UCSD-AML1 (cell line): ENCODE measurements around the gene SCNN1B.
"Not testable (repeated sequence)": the region's sequence is repeated elsewhere in the genome, so short reads cannot be mapped to it uniquely, and the experiment has no call there.

Experiments used
- DNase-seq: peaks from one replicate; lab custom pipeline; 2025; ENCODE audit not compliant: unreplicated experiment; lab: John Stamatoyannopoulos, UW

Gene SCNN1B

DNA sequence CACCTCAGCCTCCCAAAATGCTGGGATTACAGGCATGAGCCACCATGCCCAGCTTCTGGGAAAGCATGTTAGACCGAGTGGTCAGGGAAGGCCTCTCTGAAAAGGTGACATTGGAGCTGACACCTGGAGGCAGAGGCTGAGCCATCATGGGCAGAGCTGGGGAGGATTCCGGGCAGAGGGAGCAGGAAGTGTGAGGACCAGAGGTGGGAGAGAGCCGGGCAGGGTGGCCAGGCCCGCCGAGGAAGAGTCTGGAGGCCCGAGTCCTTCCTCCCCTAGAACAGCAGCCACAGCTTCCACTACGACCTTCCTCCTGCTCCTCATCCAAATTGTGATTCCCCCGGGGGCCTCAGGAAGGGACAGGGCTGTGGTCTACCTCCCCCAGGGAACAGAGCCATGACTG lies 76.2 kb downstream of the SCNN1B start:
- DNase-seq = no peak

DNA sequence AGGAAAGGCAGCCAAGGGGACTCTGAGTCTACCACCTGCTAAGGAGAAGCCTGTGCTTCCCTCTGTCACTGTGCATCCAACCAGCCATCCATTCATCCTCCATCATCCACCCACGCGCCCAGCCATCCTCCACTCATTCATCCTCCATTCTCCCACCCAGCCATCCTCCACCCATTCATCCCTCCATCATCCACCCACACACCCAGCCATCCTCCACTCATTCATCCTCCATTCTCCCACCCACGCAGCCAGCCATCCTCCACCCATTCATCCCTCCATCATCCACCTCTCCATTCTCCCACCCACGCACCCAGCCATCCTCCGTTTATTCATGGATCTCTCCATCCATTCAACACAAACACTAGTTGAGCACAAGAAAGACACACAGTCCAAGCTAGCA lies 76.8 kb downstream of the SCNN1B start:
- no peak for DNase-seq

DNA sequence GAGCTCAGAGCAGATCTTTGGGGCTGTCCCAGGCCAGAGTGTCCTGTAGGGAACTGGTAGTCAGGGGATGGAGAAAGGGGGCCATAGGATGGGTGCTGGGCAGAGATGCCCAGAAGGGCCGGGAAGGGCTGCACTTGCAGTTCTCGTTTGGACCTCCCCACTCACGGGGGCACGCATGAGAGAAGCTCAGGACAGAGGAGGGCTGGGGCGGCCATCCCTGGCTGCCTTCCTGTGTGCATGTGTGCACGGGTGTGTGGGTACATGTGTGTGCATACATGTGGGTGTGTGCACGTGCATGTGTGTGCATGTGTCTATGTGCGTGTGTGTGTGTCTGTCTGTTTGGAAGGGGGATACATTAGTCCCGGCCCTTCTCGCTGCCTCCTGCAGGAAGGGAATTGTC lies 77.6 kb downstream of the SCNN1B start:
- no peak for DNase-seq

DNA sequence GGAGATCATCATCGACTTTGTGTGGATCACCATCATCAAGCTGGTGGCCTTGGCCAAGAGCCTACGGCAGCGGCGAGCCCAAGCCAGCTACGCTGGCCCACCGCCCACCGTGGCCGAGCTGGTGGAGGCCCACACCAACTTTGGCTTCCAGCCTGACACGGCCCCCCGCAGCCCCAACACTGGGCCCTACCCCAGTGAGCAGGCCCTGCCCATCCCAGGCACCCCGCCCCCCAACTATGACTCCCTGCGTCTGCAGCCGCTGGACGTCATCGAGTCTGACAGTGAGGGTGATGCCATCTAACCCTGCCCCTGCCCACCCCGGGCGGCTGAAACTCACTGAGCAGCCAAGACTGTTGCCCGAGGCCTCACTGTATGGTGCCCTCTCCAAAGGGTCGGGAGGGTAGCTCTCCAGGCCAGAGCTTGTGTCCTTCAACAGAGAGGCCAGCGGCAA lies 78.4 kb downstream of the SCNN1B start:
- DNase-seq = no peak

DNA sequence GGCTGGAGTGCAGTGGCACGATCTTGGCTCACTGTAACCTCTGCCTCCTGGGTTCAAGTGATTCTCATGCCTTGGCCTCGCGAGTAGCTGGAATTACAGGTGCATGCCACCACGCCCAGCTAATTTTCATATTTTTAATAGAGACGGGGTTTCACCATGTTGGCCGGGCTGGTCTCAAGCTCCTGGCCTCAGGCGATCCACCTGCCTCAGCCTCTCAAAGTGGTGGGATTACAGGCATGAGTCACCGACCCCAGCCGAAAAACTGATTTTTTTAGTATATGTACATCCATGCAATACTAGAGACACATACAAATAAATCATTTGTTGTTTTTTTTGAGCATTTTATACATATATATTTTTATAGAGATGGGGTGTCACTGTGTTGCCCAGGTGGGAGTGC lies 79.6 kb downstream of the SCNN1B start:
- not testable (repeated sequence) for DNase-seq

DNA sequence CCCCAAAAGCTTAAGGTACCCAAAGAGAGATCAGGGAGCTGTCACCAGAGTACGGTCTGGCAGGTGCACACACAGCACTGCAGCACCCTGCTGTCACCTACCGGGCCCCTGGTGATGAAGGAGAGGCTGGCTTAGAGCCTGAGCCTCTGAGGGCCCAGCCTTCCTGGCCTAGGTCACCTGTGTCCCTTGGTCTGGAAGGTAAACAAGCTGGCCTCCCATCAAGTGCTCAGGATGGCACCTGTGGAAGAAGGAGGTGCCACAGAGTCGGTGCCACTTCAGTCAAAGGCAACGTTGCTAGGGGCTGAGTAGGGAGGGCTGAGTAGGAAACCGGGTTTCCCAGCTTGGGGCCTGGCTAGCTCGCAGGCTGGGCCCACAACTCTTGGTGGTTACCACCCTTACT lies 80.2 kb downstream of the SCNN1B start:
- DNase-seq = no peak

DNA sequence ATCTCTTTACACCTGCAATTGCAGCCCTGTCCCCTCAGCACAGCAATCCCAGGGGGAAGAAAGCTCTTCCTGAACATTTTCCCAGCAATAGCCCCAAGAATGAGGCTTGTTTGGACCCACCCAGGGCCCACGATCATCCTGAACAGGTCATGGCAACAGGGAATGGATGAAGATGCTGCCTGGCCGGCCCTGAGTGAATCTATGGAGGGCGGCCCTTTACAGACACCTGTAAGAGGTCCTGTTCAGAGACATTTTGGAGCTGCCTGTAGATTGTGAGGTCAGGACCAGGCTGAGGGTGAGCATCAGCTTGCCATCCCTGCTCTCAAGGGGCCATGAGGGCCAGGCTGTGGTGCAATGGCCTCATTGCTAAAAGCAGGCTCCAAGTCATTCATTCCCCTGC lies 81.8 kb downstream of the SCNN1B start:
- DNase-seq = no peak

DNA sequence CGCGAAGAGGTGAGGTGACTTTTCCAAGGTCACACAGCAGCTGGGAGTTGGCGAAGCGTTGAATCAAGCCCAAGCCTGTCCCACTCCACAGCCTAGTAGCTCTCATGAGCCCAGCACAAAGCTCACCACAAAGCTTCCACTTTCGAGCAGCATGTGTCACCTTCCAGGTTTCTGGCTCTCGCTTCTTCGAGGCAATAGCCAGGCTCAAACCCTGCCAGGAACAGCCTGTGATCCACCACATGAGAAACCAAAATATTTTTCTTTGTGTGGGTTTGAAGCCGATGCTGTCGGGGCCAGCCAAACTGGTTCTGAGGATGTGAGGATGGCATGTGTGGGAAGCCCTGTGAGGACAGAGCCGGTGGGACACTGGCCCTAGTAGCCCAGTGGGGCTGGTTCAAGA lies 82.8 kb downstream of the SCNN1B start:
- no peak for DNase-seq

DNA sequence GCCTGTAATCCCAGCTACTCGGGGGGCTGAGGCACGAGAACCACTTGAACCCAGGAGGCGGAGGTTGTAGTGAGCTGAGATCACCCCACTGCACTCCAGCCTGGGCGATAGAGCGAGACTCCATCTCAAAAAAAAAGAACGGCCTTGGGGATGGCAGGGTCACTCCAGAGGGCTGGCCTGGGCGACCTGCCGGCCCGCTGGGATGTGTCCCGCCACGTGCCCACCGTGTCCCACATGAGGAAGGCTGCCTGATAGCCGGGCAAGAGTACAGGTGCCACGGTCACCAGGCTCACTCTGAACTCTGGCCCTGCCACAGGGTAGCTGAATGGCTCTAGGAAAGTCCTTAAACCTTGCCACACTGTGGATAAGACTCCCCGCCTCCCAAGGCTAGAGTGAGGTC lies 83.3 kb downstream of the SCNN1B start:
- no peak for DNase-seq

DNA sequence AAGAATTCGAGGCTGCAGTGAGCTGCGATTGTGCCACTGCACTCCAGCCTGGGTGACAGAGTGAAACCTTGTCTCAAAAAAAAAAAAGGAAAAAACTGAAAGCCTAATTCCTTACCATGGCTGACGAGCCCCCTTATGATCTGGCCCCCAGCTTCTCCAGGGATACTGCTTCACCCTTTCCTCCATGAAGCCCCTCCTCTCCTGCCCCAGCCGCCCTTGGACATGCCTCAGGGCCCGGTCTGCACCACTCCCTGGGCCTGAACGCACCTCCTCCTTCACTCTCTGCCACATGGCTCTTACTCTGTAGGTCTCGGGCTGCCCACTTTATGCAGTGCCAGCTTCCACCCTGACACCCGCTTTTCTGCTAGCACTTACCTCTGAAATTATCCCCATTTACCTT lies 85.6 kb downstream of the SCNN1B start:
- no peak for DNase-seq

DNA sequence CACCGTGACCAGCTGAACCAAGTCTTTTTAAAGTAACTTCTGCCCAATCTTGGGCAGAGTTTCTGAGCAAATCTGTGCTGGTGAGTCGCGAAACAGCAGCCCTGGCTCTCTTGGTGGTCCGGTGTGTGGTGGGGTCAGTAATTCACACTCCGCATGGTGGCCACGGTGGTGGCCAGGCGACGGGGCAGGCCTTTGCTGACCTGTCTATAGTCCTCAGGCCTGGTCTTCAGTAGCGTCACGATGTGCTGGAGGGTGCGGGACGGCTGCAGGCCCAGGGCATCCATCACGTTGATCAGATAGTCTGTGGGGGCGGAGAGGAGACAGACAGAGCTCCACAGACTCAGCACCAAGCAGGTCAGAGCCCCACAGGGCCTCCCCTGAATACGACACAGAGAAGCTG lies 86.7 kb downstream of the SCNN1B start:
- no peak for DNase-seq

DNA sequence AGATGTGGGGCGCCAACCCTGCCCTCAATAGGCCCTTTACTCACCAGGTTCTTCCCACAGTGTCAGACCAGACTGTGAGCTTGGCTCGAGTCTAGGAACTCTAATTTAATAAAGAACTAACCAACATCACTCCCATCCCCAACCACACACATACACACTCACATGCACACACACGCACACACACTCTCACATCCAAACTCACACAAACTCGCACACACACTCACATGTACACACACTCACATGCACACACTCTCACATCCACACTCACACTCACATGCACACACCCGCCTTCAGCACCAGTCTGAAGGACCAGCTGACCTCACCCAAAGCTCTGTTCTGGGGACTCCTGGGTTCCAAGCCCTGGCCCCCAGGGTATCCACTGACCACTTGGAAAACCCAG lies 87.1 kb downstream of the SCNN1B start:
- no peak for DNase-seq

DNA sequence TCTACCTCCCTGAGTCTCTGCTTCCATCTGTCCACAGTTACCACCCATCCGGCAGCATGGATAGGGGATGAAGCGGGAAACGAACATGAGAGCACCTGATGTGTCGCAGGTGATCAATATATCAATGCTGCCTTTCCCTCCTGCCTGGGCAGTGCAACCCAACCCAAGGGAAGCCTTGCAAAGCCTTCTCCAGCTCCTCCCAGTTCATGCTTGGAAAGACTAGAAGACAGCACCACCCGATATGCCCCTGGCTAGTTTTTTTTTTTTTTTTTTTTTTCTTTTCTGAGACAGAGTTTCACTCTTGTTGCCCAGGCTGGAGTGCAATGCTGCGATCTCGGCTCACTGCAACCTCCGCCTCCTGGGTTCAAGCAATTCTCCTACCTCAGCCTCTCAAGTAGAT lies 87.8 kb downstream of the SCNN1B start:
- DNase-seq = not testable (repeated sequence)

DNA sequence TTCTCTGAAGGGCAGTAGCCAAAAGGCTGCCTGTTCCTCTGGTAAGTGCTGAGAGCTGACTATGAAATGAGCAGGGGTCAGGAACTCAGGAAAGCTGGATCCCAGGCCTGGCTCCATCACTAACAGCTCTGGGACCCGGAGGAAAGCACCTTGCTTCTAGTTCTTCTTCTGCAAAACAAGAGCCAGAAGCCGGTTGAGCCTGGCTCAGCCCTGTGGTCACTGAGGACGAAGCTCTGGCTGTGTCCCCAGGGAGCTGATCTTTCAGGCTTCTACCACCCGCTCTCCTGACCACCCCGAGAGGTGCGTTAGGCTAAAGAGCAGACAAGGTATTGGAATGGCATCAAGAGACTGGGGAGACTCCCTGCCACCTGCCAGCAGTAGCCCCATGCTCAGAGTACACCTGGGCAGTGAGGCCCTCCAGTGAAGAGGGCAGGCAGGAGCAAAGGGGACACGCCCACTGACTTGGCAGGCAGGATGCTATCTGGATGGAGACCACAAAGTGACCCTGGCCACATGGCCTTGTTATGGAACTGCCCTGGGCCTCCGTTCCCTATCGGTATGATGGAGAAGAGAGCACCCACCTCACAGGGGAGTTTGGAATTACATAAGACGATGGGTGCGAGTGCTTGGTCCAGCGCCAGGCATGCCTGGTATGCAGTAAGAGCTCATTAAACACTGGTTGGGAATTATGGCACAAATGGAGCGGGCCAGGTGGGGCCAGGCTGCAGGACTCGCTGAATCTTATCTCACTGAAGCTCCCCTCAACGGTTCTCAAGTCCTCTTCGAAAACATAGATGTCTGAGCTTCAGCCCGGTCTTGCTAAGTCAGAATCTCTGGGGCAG lies 89.5 kb downstream of the SCNN1B start:
- no peak for DNase-seq

DNA sequence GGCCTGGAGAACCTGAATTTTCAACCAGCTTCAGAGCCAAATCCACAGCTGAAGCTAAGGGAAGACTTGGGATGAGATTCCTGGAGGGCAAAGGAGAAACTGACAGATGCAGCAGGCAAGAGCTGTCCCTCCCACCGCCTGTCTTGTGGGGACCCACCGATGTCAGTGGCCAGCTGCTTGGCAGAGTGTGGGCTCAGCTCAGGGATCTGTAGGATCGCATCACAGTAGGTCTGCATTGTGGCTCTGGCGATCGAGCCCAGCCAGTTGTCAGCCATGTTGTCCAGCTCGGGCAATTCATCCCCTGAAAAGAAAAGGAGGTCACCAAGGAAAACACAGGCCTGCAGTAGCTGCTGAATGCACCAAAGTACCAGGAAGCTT lies 90.1 kb downstream of the SCNN1B start:
- DNase-seq = no peak

DNA sequence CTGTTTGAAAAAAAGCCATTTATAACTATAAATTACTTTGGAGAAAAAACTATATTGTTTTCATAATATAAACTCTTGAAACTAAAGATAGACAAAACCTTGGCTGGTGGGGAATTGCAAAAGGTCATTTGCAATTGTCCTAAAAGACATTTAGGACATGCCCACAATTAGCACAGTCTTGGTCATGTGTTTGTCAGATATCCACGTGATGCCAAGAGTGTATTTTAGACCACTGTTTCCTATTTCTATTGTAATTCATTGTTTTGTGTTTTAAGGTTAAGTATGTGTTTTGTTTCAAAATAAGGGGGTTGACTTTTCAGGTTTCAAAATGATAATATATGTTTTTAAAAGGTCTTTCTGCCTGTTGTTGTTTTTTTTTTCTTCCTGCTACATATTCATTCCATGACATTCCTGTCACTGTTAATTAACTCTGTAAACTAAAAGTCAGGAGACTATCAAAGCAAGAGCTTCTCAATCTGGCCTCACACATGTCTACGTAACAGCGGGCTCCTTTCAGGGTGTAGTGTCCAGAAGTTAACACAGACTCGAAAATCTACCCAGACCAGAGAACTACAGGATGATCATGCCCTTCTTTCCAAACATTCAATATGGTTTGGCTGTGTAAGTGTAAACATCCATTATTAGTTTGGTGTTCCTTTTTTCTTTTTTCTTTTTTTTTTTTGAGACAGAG lies 92.2 kb downstream of the SCNN1B start:
- DNase-seq = no peak

DNA sequence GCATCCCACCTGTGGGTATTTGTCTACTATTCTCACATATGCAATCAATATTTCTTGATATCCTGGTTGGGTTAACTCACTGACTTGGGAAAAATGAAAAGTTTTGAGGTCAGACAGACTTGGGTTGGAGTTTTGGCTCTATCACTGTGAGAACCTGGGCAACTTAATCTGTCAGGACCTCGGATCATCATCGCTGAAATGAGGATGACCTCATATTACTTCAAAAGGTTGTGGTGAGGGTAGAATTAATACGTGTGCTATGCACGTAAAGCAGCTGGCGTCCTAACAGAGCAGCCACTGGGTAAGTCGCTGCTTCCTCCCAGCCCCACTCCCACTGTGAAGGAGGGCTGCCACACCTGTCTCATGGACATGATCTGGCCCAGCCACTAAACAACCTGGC lies 93.6 kb downstream of the SCNN1B start:
- DNase-seq = no peak

DNA sequence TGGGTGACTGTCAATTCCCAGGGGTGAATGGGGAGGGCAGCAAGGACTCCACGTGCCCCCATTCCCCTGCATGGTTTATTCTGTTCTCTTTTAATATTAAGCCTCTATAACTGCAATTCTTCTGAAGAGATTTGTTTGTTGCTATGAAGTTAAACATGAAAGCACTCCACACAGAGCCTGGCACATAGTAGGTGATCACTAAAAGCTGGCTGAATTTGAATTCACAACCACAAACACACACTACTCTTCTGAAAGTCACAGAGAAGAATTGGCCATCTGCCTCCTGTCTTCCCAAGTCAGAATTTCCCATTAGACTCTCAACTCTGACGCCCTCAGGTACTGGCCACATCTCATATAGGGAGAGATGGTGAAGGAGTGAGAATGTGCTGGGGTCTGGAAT lies 95.4 kb downstream of the SCNN1B start:
- DNase-seq = no peak

DNA sequence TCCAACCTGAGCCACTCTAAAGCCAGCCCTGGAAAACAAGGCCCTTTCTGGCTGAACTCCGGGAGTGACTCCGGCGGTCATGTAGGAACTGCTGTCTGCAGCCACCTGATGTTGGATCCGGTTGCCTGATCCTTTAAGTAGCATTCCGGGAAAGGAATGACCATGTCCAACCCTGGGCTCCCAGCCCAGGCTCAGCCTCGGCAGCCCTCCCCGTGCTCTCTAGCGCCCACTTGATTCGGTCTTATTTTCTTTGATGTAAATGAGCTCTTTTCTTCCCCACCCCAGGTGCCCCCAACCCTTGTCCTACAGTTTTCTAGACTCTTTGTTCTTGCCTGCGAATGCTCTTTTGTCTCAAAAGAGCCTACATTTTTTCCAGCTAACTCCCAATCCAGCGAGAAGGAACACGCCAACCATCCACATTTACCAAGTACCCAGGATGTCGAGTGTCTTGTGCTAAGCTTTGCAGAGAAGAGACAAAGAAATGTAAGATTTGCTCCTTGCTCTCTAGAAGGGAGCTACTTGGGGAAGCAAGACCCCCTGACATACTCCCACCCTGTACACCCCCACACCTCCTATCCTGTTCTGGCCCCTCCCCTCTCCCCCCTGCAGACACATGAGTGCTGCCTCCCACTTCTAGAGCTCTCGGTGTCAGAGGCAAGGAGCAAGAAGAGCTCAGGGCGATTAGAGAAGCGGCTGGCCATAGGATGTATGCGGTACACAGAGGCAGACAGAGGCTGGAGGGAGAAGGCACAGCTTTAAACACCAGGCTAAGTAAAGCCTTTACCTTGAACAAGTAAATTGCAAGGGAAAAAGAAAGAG lies 97.1 kb downstream of the SCNN1B start:
- no peak for DNase-seq

DNA sequence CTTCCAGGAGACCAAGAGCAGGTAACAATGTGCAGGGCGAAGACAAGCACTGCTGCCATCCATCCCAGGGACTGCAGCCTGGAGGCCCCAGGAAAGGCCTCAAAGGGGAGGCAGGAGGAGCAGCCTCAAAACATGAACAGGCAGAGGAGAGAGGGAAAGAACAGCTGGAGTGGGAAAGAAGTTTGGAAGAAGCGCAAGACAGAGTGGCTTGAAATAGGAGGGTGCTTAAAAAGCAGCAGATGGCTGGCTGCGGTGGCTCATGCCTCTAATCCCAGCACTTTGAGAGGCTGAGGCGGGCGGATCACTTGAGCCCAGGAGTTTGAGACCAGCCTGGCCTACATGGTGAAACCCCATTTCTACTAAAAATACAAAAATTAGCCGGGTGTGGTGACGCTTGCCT lies 98.3 kb downstream of the SCNN1B start:
- not testable (repeated sequence) for DNase-seq

DNA sequence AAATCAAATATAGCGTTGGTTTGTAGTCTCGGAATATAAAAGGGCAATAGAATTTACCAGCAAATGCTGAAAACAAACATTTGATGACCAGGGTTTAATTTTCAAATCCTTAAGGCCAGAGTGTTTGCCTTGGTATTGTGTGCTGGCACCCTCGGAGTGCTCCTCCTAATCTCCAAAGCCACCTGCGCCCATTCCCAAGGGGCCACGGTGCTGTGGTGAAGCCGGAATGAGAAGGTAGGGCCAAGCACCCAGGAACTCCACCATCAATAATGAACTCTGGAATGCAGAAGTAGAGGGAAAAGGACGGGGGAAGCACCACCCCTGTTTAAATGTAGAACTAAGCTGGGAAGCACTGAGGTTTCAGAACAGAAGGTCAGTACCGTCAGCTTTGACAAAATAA lies 99.0 kb downstream of the SCNN1B start:
- no peak for DNase-seq

DNA sequence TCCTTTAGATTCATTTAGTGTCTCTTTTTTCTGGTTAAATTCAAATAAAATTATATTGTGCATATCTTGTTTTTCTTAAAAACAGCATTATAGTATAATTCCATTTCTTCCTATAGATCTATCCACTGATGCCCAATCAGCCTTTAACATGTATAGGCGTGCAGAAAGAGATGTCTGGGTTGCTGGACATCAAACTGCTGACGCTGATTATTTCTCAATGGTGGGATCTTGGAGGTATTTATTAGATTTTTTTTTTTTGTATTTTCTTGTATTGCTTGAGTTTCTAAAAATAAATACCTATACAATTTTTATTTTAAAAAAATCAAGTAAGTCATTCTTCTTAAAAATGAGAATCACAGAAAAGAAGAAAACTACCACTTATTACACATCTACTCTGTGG lies 100.0 kb downstream of the SCNN1B start:
- DNase-seq = no peak
